ENCODE data around the gene SACS.
"Not testable (repeated sequence)": the region's sequence is repeated elsewhere in the genome, so short reads cannot be mapped to it uniquely, and the experiment has no call there.

The SACS gene

GRCh38 chr13:23401156-23401555 lies 32.3 kb downstream of the SACS start:
- DNase-seq, result not testable (repeated sequence)

- DNase-seq, result no peak
Observed at GRCh38 chr13:23399347-23399746, 34.2 kb downstream of the SACS start.

GRCh38 chr13:23394821-23395220 lies 38.7 kb downstream of the SACS start:
- DNase-seq, result no peak

GRCh38 chr13:23392925-23393645 lies 40.4 kb downstream of the SACS start:
- no peak for DNase-seq

- no peak for DNase-seq
Observed at GRCh38 chr13:23392313-23392712, 41.2 kb downstream of the SACS start.

GRCh38 chr13:23391752-23392151 lies 41.8 kb downstream of the SACS start:
- DNase-seq, result no peak

- no peak for DNase-seq
Observed at GRCh38 chr13:23386533-23386932, 47.0 kb downstream of the SACS start.

GRCh38 chr13:23385931-23386330 lies 47.6 kb downstream of the SACS start:
- no peak for DNase-seq

- no peak for DNase-seq
Observed at GRCh38 chr13:23384111-23384510, 49.4 kb downstream of the SACS start.

GRCh38 chr13:23383151-23383550 lies 50.4 kb downstream of the SACS start:
- no peak for DNase-seq

GRCh38 chr13:23381866-23382265 lies 51.6 kb downstream of the SACS start:
- no peak for DNase-seq

GRCh38 chr13:23380534-23380933 lies 53.0 kb downstream of the SACS start:
- no peak for DNase-seq

- no peak for DNase-seq
Observed at GRCh38 chr13:23377983-23378632, 55.4 kb downstream of the SACS start.

GRCh38 chr13:23377579-23377978 lies 55.9 kb downstream of the SACS start:
- DNase-seq, result no peak

GRCh38 chr13:23375001-23375971 lies 58.2 kb downstream of the SACS start:
- peak; percentile 27 for DNase-seq

- no peak for DNase-seq
Observed at GRCh38 chr13:23372264-23372906, 61.1 kb downstream of the SACS start.

- DNase-seq, result no peak
Observed at GRCh38 chr13:23367907-23368306, 65.6 kb downstream of the SACS start.

GRCh38 chr13:23365652-23366051 lies 67.8 kb downstream of the SACS start:
- DNase-seq, result no peak

GRCh38 chr13:23359882-23360281 lies 73.6 kb downstream of the SACS start:
- no peak for DNase-seq

GRCh38 chr13:23357349-23357748 lies 76.2 kb downstream of the SACS start:
- DNase-seq, result no peak

- no peak for DNase-seq
Observed at GRCh38 chr13:23356368-23356767, 77.1 kb downstream of the SACS start.

GRCh38 chr13:23354520-23354919 lies 79.0 kb downstream of the SACS start:
- DNase-seq, result no peak

- no peak for DNase-seq
Observed at GRCh38 chr13:23352161-23352560, 81.3 kb downstream of the SACS start.
